GM12892 (cell line): Measurements from ENCODE around the gene INAFM1.

Source experiments
- POLR2A ChIP-seq: IDR thresholded peaks from 2 replicates; pipeline ENCODE4 v1.6.1; 2011; ENCODE audit warnings: low read depth, low read length, control low read depth
- POLR2AphosphoS5 ChIP-seq: IDR thresholded peaks from 2 replicates; pipeline ENCODE4 v1.6.1; 2011; ENCODE audit warnings: low read depth, low read length, control low read depth
- TAF1 ChIP-seq: IDR thresholded peaks from 2 replicates; pipeline ENCODE4 v1.6.1; 2011; ENCODE audit warnings: low read depth, mild to moderate bottlenecking, control low read depth, low read length, borderline replicate concordance

- TF ChIP-seq POLR2A (no peak), POLR2AphosphoS5 (no peak), TAF1 (no peak)
Observed at GRCh38 chr19:47312366-47313006, 37.8 kb downstream of the INAFM1 start.
